Brain pericyte (primary cell): ENCODE data around the gene WASHC3.

Experiments used
- DNase-seq: peaks from one replicate; pipeline ENCODE4 v3.0.0-alpha.2; 2012; ENCODE audit warnings: low read depth, low spot score

WASHC3 gene

DNA sequence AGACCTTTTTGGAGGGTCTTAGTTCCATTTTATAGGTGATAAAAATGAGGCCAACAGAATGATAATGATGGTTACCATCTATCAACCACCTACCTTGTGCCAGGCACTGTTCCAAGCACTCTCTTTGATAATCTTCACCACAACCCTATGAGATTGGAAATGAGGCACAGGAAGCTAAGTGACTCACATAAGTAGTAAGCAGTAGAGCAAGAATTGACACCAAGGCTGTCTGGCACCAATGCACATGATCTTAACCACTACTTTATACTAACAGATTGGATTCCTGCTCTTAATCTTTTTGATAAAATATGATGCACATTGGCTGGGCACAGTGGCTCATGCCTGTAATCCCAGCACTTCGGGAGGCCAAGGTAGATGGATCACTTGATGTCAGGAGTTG is 93.0 kb downstream of the WASHC3 start:
- no peak for DNase-seq

DNA sequence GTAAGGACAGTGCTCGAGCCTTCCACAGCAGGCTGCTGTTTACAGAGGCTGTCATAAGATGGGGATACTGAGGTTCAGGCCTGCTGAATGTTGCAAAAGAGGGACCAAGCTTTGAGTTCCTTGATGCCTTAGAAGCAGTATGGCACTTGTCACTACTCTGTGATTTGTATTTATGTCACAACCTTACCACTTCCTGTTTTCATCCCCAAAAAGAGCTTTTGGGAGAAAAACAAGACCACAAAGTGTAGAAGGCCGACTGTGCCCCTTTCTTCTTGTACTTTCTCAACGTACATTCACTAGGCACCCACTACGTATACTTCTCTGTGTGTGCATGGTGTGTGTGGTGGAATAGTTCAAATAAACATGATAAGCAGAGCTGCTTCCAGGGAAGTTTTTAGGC is 94.3 kb downstream of the WASHC3 start:
- DNase-seq: no peak

DNA sequence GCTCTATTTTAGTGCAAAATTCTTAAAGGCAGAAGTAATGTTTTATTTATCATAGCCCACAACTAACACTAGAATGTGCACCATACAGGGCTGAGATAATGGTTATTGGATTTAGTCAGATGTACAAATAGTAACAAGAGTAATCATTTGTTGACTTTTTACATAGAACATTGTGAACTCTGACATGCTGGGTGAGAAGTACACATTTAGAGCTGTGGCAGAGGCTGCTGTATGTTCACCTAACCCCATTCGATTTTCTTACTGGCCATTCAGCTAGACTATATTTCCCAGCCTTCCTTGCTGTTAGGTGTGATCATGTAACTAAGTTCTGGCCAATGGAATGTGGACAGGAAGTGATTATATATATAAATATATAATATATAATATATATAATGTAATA is 95.3 kb downstream of the WASHC3 start:
- no peak for DNase-seq

GRCh38 chr12:101963697-101964096 is 98.1 kb downstream of the WASHC3 start:
- DNase-seq: no peak
